Measurements from ENCODE around the gene GCN1.

GRCh38 chr12:120092551-120093335 lies 101.8 kb downstream of the GCN1 start:
- TF ChIP-seq CTCF (IDR thresholded peaks at IDR 0.05; ENCODE audit: low read depth, low read length) (no peak), EZH2phosphoT487 (IDR thresholded peaks at IDR 0.05; ENCODE audit: low read depth) (no peak)

All from OCI-LY3 (cell line).